Measurements from ENCODE around the gene CDH11.

DNA sequence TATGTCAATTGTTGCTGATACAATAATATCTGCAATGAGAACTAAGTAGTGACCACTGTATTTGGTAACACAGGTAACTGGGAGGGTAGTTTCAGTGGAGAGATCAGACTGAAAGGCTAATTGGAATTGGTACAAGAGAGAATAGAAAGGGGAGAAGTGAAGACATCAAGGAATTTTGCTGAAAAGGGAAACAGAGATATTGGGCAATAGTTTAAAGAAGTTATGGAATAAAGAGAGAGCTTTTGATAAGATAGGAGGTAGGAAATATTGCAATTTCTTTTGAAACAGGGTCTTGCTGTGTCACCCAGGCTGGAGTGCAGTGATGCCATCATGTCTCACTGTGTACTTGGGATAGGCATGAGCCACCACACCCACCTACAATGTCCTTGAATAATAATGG is 26.9 kb upstream of the CDH11 start:
- TF ChIP-seq FOXM1 (IDR thresholded peaks at IDR 0.05; ENCODE audit: borderline replicate concordance, low read depth), result no peak
- no peak for TF ChIP-seq TEAD4 (IDR thresholded peaks at IDR 0.05)
- TF ChIP-seq CEBPB (IDR thresholded peaks at IDR 0.05), result no peak
- no peak for TF ChIP-seq EP300 (IDR thresholded peaks at IDR 0.05; ENCODE audit: borderline replicate concordance)
- TF ChIP-seq, protein P1, sequence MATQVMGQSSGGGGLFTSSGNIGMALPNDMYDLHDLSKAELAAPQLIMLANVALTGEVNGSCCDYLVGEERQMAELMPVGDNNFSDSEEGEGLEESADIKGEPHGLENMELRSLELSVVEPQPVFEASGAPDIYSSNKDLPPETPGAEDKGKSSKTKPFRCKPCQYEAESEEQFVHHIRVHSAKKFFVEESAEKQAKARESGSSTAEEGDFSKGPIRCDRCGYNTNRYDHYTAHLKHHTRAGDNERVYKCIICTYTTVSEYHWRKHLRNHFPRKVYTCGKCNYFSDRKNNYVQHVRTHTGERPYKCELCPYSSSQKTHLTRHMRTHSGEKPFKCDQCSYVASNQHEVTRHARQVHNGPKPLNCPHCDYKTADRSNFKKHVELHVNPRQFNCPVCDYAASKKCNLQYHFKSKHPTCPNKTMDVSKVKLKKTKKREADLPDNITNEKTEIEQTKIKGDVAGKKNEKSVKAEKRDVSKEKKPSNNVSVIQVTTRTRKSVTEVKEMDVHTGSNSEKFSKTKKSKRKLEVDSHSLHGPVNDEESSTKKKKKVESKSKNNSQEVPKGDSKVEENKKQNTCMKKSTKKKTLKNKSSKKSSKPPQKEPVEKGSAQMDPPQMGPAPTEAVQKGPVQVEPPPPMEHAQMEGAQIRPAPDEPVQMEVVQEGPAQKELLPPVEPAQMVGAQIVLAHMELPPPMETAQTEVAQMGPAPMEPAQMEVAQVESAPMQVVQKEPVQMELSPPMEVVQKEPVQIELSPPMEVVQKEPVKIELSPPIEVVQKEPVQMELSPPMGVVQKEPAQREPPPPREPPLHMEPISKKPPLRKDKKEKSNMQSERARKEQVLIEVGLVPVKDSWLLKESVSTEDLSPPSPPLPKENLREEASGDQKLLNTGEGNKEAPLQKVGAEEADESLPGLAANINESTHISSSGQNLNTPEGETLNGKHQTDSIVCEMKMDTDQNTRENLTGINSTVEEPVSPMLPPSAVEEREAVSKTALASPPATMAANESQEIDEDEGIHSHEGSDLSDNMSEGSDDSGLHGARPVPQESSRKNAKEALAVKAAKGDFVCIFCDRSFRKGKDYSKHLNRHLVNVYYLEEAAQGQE (IDR thresholded peaks at IDR 0.05; ENCODE audit: low read depth), result no peak
- no peak for TF ChIP-seq NFIC (IDR thresholded peaks at IDR 0.05)
- no peak for TF ChIP-seq TAF1 (IDR thresholded peaks at IDR 0.05; ENCODE audit: low read depth)
- no peak for TF ChIP-seq RAD21 (IDR thresholded peaks at IDR 0.05; ENCODE audit: low read depth)
- TF ChIP-seq, protein P2, sequence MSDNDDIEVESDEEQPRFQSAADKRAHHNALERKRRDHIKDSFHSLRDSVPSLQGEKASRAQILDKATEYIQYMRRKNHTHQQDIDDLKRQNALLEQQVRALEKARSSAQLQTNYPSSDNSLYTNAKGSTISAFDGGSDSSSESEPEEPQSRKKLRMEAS (IDR thresholded peaks at IDR 0.05), result no peak
- TF ChIP-seq ZBTB7A (IDR thresholded peaks at IDR 0.05; ENCODE audit: low read depth), result no peak
- TF ChIP-seq, protein P3, sequence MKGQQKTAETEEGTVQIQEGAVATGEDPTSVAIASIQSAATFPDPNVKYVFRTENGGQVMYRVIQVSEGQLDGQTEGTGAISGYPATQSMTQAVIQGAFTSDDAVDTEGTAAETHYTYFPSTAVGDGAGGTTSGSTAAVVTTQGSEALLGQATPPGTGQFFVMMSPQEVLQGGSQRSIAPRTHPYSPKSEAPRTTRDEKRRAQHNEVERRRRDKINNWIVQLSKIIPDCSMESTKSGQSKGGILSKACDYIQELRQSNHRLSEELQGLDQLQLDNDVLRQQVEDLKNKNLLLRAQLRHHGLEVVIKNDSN (IDR thresholded peaks at IDR 0.05), result no peak
- no peak for TF ChIP-seq YY1 (IDR thresholded peaks at IDR 0.05; ENCODE audit: low read depth)
- no peak for TF ChIP-seq CREB1 (IDR thresholded peaks at IDR 0.05; ENCODE audit: low read depth)

Data from Ishikawa (cell line).